GM19452 (cell line): Measurements from ENCODE around the gene BOC.

Experiments used
- ATAC-seq: cut with Tn5 transposase; IDR thresholded peaks from one replicate; pipeline ENCODE4 v1.9.1; 2021; ENCODE audit not compliant: unreplicated experiment

BOC gene

DNA sequence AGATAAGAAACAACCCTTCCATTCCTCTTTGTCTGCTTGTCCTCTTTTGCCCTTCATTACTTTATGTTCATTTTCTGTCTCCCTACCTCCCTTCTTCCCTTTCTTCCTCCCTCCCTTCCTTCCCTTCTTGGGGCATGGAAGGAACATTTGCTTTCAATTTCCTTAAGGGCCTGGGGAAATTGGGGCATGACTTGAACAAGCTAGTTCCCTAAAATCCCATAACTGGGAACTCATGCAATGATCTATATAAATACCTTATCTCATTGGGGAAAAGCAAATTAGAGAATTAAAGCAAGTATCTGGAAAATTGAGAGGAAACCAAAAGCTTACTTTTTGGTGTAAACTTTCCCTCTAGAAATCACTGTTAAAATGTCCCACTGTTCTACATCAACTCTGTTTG lies 35.7 kb downstream of the BOC start:
- no peak for ATAC-seq

DNA sequence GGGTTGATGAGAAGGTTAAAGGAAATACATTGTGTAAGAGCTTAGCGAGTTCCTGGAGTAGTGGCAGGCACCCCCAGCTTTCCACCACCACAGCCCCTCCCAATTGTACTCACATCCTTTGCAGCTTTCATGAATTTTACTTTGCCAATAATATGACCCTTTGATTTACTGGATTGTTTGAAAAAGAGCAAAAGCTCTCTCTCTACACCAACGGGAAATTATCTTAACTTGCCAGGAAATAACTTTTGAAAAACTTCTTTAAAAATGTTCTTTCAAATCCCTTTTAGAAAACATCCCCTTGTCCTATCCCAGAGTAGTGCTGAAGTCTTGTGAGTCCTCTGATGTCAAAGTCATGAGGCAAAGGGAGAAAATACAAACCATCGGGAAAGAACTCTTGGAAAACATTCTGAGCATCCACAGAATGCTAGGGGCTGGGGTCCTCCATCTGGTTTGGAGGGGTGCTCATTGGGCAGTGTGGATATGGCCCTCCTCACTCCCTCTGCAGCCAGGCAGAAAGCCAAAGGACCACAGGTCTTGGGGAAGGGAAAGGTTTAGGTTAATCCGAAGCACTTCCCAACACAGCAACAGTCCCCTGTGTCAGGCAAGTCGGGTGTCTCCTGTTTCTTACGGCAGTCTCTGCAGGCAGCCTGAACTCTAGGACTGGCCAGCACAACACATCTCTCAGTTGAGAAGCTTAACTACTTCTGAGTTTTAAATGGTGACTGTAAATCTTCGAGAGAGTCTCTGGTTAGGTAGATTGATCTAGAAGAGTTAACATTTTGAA lies 36.5 kb downstream of the BOC start:
- ATAC-seq, result no peak

DNA sequence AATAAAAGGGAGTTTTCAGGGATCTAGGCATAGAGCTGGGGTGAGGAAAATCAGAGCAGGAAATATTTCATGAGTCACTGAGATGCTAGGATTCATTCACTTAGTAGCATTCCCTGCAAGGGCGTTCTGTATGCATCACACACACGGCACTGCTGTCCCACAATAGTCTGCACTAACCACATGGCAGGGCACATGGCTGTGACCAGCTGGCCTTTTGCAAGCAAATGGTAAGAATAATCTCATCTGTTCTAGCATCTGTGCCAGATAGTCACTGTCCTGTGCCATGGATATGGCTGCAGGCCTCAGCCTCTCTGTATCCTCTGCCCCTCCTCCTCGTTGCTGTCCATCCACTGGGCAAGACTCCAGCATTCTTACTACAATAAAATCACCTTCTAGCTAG lies 37.8 kb downstream of the BOC start:
- no peak for ATAC-seq

DNA sequence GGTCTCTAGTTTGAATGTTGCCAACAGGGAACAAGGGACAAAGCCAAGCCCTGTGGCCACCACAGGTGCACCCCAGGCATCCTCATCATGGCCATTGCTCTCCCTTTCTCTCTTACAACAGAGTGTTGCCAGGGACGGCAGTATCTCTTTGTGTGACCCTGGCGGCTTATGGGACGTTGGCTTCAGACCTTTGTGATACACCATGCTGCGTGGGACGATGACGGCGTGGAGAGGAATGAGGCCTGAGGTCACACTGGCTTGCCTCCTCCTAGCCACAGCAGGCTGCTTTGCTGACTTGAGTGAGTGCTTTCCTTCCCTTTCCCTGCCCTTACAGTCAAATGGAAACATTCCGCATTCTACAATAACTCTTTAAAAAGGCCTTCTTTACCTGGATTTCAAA lies 38.2 kb downstream of the BOC start:
- no peak for ATAC-seq

DNA sequence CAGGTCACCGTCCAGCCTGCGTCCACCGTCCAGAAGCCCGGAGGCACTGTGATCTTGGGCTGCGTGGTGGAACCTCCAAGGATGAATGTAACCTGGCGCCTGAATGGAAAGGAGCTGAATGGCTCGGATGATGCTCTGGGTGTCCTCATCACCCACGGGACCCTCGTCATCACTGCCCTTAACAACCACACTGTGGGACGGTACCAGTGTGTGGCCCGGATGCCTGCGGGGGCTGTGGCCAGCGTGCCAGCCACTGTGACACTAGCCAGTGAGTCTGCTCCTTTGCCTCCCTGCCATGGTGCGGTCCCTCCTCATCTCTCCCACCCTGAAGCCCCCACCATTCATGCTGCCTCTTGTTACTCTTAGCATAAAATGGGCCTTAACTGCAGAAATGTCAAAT lies 39.2 kb downstream of the BOC start:
- ATAC-seq, result no peak

DNA sequence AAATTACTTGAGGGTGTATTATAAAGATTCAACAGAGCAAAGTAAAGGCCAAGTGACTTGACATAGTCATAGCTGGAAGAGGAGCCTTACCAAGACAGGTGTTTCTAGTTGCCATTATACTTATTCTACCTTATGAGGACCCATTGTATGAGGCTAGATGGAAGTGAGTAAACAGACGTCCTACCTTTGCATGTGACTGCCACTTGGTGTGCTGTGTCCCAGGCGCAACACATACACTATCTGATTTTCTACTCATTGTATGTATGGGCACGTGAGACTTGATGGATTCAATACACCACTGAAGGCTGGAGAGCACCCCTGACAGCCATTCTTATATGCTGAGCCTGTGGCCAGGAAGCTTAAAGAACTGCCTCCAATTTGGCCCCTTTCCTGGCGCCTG lies 40.5 kb downstream of the BOC start:
- no peak for ATAC-seq

DNA sequence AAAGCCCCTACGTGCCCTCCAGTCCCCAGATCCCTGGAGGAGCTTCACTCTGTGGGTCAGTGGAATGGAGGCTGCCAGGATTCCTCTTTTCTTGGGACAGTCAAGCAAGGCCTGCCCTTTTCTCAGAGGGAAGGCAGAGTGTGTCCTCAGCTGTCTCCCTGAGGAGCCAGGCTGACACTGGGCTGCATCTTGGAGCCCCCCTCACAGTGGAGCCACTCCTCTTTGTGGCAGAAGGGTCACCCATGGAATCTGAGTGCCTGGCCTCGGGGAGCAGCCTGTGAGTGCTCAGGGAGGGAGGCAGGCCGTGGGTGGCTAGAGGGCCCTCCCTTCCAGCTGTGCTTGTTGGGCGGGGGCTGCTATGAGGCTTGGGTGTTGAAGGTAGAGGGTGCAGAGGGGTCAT lies 41.2 kb downstream of the BOC start:
- no peak for ATAC-seq

DNA sequence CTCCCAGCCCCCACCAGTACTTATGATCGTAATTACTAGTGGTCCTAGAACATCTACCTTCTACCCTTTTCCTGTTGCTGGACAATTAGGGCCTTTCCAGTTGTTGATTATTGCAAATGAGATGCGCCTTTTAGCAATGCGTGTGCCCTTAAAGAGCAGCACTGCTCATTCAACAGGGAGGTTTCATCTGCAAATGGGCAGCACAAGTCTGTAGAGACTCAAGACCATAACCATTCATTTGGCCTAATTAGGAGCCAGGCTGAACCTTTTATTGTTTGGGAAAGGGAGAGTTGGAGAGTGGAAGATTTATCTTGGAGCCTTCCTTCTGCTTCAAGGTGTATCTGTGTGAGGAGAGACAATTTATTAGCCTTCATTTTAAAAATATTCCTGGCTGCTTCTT lies 42.3 kb downstream of the BOC start:
- no peak for ATAC-seq

DNA sequence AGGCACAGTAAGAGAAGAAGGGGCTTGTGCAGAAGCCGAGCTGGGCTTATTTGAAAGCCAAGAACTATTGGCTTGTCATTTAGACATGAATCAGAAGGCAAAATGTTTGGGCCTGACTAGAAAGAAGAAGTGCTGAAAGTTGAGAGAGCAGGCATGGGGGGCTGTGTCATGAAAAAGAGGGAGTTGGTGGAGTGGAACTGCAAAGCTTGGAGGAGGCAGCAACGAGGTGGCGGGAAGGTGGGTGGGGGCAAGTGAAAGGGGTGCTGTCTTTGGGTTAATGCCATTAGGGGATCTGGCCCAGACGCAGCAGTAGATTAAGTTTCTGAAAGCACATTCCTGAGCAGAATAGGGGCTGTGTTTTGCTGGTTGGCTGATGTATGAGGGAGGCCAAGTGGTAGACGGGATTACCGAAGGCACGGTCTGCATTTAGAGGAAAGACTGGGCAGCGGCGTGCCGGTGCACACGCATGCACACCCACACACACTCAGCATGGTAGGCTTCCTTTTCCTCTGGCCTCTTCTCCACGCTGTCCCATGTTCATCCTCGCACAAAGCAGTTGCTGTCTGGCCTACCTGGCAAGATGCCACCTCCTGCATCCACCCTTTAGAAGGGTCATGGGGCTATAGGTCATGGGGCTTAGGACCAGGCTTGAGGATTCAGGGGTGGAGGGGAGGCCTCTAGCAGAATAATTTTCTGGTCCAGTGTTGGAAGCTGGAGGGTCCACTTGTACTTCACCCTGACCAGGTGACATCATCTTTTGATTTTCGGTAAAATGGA lies 43.0 kb downstream of the BOC start:
- ATAC-seq, result no peak

DNA sequence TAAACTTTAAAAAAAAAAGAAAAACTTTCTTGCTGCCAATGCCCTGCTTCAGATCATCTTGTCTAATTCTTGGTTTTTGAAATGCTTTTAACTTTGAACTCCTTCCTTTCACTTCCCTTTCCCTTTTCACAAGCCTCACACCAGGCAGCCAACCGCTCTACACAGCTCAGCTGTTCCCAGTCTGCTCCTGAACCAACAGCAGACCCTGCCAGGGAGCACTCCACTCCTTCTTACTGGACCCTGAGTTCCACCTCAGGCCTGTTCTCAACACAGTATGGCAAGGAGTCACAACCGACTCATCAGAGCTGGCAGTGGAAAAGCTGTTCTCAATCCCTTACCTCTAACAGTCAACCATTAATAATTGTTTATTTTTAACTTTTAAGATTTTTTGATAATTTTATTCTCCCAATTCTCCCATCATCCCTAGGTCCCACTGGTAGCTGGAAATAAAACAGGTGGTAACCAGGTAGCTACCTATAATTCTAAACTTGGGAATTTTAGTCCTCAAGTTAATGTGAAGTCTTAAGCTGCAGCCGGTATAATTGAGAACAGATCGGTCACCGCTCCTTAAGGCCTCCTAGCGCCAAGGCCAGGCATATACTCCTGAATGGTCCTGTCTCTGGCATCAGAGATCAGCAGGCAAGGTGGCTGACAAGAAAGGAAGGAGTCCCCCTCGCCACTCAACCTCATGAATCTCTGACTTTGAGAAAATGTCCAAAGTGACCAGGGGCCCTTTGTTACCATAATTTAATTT lies 43.9 kb downstream of the BOC start:
- no peak for ATAC-seq

DNA sequence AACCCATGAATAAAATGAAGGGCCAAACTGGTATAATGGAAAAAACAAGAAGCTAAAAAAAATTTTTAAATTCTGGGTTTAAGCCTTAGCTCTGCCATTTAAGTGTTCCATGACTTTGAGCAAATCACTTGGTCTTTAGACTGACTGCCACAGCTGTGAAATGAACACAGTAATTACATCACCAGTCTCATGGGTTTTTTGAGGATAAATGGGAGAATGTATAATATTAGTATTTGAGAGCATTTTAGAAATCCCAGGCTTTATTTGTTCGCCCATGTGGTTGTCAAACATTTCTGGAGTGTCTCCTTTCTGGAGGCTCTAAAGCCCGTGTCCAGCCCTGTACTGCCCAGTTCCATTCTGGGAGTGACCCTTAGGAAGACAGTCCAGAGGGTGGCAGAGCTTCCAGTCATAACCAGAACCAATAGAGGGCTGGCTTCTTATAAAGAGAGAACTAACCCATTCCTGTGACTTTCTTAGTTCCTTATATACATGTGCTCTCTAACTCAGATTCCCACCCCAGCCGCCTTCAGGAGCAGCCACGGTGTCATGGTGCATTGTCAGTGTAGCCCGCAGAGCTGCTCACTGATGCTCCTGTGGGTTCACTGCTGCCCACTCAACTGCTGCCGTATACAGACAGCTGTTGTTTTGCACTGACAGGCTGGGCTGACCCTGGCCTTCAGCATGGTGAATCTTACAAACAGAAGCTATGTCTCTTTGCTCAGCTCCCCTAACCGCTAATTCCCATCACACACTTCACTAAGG lies 44.7 kb downstream of the BOC start:
- ATAC-seq, result no peak

DNA sequence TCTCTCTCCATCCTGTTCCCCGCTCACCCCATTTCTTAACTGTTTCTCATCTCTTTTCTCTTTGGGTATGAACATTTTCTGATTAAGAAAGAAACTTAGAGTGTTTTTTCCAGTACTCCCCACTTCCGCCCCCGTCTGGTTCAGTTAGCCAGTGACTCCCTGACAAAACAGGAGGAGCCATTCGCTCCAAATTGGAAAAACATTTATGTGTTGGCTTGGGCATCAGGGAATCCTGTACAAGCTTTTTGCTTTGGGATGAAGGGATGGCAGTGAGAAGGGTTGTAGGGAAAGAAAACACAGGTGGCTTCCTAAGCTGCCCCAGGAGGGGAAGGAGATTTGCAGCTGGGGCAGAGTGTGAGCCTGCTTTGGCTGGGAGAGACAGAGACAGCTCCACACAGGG lies 47.0 kb downstream of the BOC start:
- no peak for ATAC-seq

DNA sequence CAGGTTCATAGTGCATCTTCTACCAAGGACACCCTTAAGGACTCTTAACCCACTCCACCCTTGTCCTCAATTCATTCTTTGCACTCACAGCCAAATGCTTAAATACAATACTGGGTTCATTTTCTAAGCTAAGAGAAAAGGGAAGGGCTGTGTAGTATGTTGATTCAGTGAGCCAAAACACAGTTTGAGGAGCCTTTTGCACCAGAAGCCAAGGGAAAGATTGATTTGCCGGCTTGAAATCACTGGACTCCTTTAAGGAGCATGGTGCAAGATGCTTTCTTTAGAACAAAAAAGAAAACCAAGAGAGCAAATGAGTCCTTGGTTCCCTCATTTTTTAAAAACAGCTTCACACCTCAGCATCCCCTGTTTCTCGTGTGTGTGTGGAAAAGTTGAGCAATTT lies 47.8 kb downstream of the BOC start:
- no peak for ATAC-seq

DNA sequence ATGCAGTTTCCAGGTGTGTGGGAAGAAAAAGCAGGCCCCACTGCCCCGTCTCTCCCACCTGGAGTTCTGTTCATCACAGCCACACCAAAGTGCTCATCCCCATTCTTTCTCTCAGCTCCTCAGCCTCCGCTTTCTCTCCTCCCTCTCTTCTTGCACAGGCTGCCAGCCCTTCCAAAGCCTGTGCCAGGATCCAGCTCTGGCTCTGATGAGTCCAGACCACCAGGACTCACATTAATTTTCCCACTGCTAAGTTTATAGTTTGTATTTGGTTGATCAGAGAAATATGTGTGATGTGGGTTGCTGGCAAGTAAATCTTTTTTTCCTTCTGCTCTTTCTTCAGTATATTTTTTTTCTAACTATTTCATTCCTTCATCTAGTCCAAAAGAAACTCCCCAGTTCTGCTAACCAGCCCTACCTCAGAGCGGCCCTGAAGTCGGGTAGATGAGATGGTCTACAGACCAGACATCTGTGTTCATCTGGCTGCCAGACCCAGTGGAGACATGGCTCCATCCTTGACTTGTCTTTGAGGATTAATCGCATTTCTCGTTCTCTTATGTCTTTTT lies 49.8 kb downstream of the BOC start:
- no peak for ATAC-seq

DNA sequence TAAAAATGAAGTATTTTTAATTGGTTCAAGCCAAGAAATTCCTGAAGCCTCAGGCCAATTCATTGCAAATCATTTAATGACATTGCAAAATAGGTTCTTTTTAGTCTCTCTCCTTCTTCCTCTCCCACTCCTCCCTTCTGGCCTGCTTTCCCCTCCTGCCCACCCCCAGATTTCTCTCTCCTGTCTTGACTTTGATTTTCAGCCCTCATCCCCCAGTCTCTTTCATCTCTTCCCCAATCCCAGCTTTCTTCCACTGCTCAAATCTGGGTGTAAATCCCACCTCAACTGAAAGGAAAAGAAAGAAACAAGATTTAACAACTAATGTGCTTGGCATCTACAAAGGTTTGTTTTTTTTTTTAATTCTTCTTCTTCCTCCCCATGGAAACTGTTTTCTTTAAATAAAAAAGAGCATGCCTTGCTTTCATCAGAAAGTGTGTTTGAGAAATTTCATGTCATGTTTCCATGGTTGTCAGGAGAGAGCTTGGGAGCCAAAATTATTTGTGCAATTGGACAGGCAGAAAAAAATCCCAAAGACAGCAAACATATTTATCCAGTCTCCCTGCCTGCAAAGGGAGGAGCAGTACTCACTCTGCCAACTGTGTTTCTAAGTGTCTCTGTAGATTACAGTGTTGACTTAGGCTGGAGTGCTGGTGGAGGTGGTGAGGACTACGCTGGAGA lies 50.4 kb downstream of the BOC start:
- ATAC-seq, result no peak

DNA sequence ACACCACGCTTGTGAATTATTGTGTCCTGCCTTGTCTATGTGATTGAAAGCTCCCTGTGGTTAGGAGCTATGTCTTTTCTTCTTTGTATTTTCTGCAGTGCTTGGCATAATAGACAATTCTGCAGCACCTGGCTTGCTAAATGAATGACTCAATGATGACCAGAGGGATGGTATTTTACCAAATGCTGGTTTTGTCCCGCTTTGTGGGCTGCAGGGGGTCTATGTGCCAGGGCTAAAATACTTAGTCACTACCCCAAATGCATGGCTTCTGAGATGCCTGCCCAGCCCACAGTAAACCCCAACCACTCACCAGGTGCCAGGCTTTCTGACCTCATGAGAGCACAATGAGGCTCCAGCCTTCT lies 50.9 kb downstream of the BOC start:
- ATAC-seq, result no peak

DNA sequence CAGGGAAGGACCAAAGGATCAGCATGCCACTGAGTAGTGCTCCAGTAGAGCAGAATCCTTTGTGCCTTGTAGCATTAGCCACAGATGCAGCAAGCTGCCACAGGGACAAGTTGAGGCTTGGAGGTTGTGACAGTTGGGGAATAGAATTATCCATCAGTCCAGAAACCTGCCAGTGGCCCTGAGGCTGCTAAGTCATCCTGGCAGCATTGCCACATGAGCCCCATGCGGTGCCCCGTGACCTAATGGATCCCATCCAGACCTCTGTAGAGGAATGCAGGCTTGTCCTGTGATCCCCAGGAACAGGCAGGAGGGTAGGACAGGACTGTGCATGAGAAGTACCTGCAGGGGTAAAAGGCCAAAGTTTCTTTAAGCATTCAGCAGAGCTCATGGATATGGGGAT lies 51.7 kb downstream of the BOC start:
- no peak for ATAC-seq

DNA sequence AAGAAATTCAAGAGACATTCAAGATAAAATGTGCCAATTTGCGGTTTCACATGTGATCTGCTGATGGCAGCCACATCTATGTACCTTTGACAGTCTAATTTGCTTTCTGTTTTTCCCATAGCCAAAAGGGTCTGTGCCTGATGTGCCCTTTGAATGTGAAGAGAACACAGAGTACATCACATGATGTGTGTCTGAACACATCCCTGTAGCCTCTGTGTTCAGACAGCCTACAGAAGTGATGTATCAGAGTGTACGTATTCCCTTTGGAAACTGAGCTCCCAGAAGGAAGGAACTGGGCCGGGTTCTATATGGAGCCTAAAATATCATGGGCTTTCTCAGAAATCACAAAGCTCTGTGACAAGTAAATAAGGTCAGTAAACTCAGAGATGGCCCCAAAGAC lies 52.4 kb downstream of the BOC start:
- ATAC-seq, result no peak

DNA sequence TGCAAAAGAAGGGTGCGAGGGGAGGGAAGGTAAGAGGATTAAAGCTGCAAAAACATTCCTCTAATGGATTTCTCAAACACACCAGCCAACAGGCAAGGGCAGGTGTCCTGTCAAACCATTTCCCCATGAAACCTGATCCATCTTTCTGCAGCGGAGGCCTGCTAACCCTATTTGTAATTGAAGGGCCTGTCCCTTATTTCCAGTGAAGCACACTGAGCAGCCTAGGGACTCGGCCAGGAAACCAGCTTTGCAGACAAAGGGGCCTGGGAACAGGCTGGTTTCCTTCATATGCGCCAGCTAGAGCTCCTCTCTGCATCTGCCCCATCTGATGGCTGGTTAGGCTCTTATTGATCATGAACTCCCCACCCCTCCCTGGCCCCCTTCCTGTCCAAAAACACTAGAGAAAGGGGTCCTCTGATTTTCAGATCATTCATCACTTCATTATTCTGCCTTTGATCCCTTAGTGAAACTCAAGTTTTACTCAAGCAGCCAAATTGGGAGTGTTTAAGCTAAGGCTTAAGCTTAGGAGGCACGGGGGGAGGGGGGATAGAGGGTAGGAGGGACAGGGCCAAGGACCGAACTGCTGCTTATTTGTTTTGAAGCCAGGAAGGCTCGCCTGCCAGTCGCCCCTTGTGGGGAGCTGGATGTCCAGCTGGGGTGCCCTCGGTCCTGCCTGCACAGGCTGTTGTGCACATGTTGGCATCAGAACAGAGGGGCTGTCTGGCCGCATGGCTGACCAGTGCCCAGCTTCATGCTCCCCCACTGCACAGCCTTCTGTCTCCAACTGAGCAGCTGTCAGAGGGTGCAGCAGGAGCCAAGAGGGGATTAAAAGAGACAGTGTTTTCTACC lies 53.1 kb downstream of the BOC start:
- ATAC-seq, result no peak

DNA sequence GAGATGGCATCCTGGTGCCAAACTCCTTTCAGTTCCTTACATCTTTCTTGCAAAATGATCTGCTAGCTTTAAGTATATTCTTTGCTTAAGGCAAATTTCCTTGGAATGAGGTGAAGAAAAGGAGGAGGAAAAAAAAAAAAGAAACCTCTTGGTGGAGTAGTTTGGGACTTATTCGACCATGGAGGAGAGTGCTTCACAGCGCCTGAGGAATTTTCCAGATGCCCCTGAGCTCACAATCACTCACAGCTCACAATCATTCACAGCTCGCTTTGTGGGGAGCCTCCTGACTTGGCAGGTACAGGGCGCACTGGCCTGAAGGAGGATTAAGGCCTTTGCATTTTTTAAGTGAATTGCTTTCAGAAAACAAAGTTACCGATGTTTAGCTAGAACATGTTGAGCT lies 53.9 kb downstream of the BOC start:
- no peak for ATAC-seq
